ENCODE results near the gene MKLN1. TPM values are rescaled to one million over a fixed set of nuclear protein-coding genes. Genes with fewer than 3 reads are reported as not detected.

MKLN1 gene
- total and polyA plus RNA-seq, 7 donors = 6.6 to 68.1 (median 48.2) TPM

DNA sequence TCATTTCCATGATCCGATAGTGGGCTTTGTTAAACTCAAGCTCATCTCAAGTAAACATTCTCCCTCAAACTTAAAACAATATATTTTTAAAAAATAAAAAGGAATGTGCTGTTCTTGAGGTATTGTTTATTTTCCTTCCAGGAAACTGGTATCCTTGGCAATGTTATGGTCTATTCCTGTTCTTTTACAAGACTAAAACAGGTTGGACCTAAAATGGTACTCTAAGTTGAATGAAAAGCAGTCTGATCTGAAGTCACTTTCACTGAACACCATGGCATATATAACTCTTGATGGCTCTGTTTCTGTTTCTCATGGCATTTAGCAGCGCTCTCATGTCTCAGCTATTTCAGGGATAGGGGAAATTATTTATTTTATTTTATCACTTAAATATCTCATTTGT, 158.7 kb downstream of the MKLN1 start:
- Histone ChIP-seq H3K27me3 (no peaks in the 10 kb centered on the region), H3K27ac (no peak overlapping the region), H3K36me3 (peaks cover 0 to 21% (median 0%) of the 10 kb centered on the region in 4 donors), H3K9me3 (no peaks in the 10 kb centered on the region), H3K4me1 (peaks cover 0 to 3% (median 0%) of the 10 kb centered on the region in 4 donors), H3K4me3 (no peak overlapping the region)
- intact Hi-C loops (cut with DNase I) = no loop called here
- TF ChIP-seq POLR2AphosphoS5 (IDR thresholded peaks at IDR 0.05) = no peak
- TF ChIP-seq, protein P1, sequence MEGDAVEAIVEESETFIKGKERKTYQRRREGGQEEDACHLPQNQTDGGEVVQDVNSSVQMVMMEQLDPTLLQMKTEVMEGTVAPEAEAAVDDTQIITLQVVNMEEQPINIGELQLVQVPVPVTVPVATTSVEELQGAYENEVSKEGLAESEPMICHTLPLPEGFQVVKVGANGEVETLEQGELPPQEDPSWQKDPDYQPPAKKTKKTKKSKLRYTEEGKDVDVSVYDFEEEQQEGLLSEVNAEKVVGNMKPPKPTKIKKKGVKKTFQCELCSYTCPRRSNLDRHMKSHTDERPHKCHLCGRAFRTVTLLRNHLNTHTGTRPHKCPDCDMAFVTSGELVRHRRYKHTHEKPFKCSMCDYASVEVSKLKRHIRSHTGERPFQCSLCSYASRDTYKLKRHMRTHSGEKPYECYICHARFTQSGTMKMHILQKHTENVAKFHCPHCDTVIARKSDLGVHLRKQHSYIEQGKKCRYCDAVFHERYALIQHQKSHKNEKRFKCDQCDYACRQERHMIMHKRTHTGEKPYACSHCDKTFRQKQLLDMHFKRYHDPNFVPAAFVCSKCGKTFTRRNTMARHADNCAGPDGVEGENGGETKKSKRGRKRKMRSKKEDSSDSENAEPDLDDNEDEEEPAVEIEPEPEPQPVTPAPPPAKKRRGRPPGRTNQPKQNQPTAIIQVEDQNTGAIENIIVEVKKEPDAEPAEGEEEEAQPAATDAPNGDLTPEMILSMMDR (IDR thresholded peaks at IDR 0.05) = no peak
- no peak for TF ChIP-seq POLR2A (IDR thresholded peaks at IDR 0.05)
- TF ChIP-seq EP300 (IDR thresholded peaks at IDR 0.05) = no peak
- 95 to 96% methylated on average over 2 of the region's 2 CpGs for WGBS, 2 donors
- DNase-seq = no peak

DNA sequence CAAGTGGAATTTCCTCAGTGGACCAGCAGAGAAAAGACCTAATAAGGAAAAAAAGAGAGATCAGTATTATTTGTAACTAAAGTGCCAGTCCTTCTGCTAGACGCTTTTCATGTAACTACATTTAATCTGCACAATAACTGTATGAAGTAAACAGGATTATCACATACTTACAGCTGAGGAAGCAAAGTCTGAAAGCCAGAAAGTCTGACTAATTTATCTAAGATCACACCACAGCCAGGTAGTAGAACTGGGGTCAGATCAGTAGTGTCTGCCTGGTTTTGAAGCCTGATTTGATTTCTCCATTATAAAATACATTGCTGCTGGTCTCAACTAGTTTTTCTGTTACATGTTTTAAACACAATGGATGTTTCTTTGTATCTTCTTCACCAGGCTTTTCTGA, 159.5 kb downstream of the MKLN1 start:
- H3K4me3 ChIP-seq = no peak overlapping the region
- WGBS, 2 donors = 70 to 73% methylated on average over 1 of the region's 1 CpG
- no peaks in the 10 kb centered on the region for H3K9me3 ChIP-seq
- TF ChIP-seq POLR2A (IDR thresholded peaks at IDR 0.05) (no peak), POLR2AphosphoS5 (IDR thresholded peaks at IDR 0.05) (no peak), EP300 (IDR thresholded peaks at IDR 0.05) (no peak)
- TF ChIP-seq, protein P1 (IDR thresholded peaks at IDR 0.05) = no peak
- intact Hi-C loops (cut with DNase I) = no loop called here
- no peaks in the 10 kb centered on the region for H3K27me3 ChIP-seq
- peaks cover 0 to 21% (median 0%) of the 10 kb centered on the region in 4 donors for H3K36me3 ChIP-seq
- no peak overlapping the region for H3K27ac ChIP-seq
- peaks cover 0 to 3% (median 0%) of the 10 kb centered on the region in 4 donors for H3K4me1 ChIP-seq
- DNase-seq = no peak

DNA sequence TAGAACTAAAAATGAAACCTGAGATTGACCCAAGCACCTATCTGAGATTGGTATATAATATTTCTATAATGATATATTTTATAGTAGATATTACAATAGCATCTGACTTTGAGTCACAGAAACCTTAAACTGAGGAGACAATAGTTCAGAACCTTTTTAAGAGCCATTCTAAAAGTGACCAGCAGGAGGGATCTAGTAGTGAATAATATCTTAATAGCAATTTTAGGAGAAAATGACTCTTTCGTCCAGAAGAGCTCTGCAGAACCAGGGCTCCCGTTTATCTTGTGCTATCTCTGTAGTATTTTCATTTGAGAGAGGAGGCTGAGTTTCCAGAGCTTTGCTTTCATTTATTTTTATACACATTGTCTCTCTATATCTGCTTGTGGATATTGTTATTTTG, 160.7 kb downstream of the MKLN1 start:
- no peaks in the 10 kb centered on the region for H3K27me3 ChIP-seq
- H3K27ac ChIP-seq = no peak overlapping the region
- intact Hi-C loops (cut with DNase I) = no loop called here
- WGBS, 2 donors = 87 to 92% methylated on average over 2 of the region's 2 CpGs
- TF ChIP-seq, protein P1 (IDR thresholded peaks at IDR 0.05) = no peak
- TF ChIP-seq POLR2A (IDR thresholded peaks at IDR 0.05) = no peak
- no peak for TF ChIP-seq POLR2AphosphoS5 (IDR thresholded peaks at IDR 0.05)
- TF ChIP-seq EP300 (IDR thresholded peaks at IDR 0.05) = no peak
- H3K4me3 ChIP-seq = no peak overlapping the region
- no peak for DNase-seq
- no peaks in the 10 kb centered on the region for H3K9me3 ChIP-seq
- H3K4me1 ChIP-seq = peaks cover 0 to 3% (median 0%) of the 10 kb centered on the region in 4 donors
- peaks cover 0 to 20% (median 0%) of the 10 kb centered on the region in 4 donors for H3K36me3 ChIP-seq

DNA sequence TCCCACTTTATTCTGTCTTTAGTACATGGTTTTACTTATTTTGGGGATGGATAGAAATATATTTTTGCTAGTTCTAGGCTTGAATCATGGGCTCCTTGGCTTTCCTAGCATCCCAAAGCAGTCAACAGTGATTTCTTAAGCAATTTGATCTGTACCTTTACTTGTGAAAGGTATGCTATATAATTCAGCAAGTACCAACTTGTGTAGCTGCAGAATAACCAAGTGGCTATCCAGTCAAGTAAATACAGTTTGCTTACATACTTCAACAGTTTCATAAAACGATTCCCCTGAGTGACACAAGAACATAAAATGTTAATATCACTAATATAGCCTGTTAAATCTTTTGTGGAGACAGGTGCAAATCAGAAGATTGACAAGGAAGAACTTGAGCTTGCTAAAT, 161.5 kb downstream of the MKLN1 start:
- H3K36me3 ChIP-seq = peaks cover 0 to 13% (median 0%) of the 10 kb centered on the region in 4 donors
- DNase-seq = no peak
- H3K9me3 ChIP-seq = no peaks in the 10 kb centered on the region
- peaks cover 0 to 3% (median 0%) of the 10 kb centered on the region in 4 donors for H3K4me1 ChIP-seq
- H3K27ac ChIP-seq = no peak overlapping the region
- WGBS, 2 donors = 50 to 76% methylated on average over 1 of the region's 1 CpG
- intact Hi-C loops (cut with DNase I) = no loop called here
- no peaks in the 10 kb centered on the region for H3K27me3 ChIP-seq
- H3K4me3 ChIP-seq = no peak overlapping the region
- TF ChIP-seq EP300 (IDR thresholded peaks at IDR 0.05) (no peak), POLR2A (IDR thresholded peaks at IDR 0.05) (no peak), POLR2AphosphoS5 (IDR thresholded peaks at IDR 0.05) (no peak)
- TF ChIP-seq, protein P1 (IDR thresholded peaks at IDR 0.05) = no peak

DNA sequence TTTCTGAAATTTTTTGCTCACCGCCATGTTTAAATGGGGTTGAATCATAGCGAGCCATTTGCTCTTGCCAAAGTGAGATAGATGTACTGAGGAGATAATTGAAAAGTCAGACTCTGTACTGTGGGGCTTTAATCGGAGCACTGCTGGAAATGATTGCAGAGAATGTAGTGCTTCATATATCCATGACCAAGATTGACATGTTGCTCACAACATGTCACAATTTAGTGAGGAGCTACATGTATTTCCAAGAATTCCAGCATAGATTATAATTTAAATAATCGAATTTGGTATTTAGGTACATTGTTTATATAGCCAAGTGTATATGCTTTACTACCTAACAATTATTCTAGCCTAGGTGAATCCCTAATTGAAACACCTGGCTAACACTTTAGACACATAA, 162.2 kb downstream of the MKLN1 start:
- H3K4me3 ChIP-seq = no peak overlapping the region
- TF ChIP-seq POLR2AphosphoS5 (IDR thresholded peaks at IDR 0.05) (no peak), POLR2A (IDR thresholded peaks at IDR 0.05) (no peak), EP300 (IDR thresholded peaks at IDR 0.05) (no peak)
- TF ChIP-seq, protein P1 (IDR thresholded peaks at IDR 0.05) = no peak
- 94 to 97% methylated on average over 4 of the region's 4 CpGs for WGBS, 2 donors
- intact Hi-C loops (cut with DNase I) = no loop called here
- DNase-seq = no peak
- no peaks in the 10 kb centered on the region for H3K27me3 ChIP-seq
- H3K36me3 ChIP-seq = peaks cover 0 to 11% (median 0%) of the 10 kb centered on the region in 4 donors
- peaks cover 0 to 3% (median 0%) of the 10 kb centered on the region in 4 donors for H3K4me1 ChIP-seq
- H3K27ac ChIP-seq = no peak overlapping the region
- no peaks in the 10 kb centered on the region for H3K9me3 ChIP-seq
